ENCODE measurements around the gene ADIPOR1.
"Not testable (repeated sequence)": the region's sequence is repeated elsewhere in the genome, so short reads cannot be mapped to it uniquely, and the experiment has no call there.

ADIPOR1 gene

DNA sequence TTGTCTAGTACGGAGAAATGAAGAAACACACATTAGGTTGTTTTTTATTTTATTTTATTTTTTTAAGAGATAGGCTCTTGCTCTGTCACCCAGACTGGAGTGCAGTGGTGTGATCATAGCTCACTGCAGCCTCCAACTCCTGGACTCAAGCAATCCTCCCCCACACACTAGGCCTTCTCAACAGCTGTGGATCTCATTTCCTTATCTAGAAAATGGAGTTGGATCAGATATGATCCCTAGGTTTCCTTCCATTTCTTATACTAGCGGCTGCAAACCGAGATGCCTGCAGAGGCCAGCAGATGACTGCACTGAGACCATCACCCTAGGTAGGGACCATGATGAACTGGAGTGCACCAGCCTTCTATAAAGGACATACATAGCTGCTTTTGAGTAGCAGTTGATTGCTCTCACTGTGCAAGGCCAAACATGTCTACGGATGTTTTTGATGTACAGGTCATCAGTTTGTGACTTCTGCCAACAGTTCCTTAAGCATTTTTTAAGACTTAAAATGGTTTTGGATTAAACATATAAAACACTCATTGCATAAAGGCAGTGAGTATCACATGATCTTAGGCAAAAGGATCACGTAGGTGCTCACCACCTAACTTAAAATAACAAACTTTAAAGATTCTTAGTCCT is 19.7 kb downstream of the ADIPOR1 start:
- DNase-seq (ENCODE audit: low read depth in 2 of 2), result no peak
- TF ChIP-seq, protein P1, sequence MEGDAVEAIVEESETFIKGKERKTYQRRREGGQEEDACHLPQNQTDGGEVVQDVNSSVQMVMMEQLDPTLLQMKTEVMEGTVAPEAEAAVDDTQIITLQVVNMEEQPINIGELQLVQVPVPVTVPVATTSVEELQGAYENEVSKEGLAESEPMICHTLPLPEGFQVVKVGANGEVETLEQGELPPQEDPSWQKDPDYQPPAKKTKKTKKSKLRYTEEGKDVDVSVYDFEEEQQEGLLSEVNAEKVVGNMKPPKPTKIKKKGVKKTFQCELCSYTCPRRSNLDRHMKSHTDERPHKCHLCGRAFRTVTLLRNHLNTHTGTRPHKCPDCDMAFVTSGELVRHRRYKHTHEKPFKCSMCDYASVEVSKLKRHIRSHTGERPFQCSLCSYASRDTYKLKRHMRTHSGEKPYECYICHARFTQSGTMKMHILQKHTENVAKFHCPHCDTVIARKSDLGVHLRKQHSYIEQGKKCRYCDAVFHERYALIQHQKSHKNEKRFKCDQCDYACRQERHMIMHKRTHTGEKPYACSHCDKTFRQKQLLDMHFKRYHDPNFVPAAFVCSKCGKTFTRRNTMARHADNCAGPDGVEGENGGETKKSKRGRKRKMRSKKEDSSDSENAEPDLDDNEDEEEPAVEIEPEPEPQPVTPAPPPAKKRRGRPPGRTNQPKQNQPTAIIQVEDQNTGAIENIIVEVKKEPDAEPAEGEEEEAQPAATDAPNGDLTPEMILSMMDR (IDR thresholded peaks at IDR 0.05; ENCODE audit: low read depth, low read length), result no peak

DNA sequence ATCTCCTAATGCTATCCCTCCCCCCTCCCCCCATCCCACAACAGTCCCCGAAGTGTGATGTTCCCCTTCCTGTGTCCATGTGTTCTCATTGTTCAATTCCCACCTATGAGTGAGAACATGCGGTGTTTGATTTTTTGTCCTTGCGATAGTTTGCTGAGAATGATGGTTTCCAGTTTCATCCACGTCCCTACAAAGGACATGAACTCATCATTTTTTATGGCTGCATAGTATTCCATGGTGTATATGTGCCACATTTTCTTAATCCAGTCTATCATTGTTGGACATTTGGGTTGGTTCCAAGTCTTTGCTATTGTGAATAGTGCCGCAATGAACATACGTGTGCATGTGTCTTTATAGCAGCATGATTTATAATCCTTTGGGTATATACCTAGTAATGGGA is 21.7 kb downstream of the ADIPOR1 start:
- H3K4me3 ChIP-seq (replicated peaks in 1 of 2; ENCODE audit: low read depth in 2 of 2, low read length in 2 of 2), result not testable (repeated sequence)

More for the DNA sequence above, 19.7 kb downstream of the ADIPOR1 start:
- H3K4me3 ChIP-seq (replicated peaks in 1 of 2; ENCODE audit: low read depth in 2 of 2, low read length in 2 of 2), result no peak overlapping the region

GRCh38 chr1:202935844-202936243 is 22.3 kb downstream of the ADIPOR1 start:
- H3K4me3 ChIP-seq (replicated peaks in 1 of 2; ENCODE audit: low read depth in 2 of 2, low read length in 2 of 2), result no peak overlapping the region
- DNase-seq (ENCODE audit: low read depth in 2 of 2), result peak in 1 of 2 donors; percentile 1
- TF ChIP-seq, protein P1 (IDR thresholded peaks at IDR 0.05; ENCODE audit: low read depth, low read length), result no peak

More for the DNA sequence above, 21.7 kb downstream of the ADIPOR1 start:
- not testable (repeated sequence) for DNase-seq (ENCODE audit: low read depth in 2 of 2)

GRCh38 chr1:202934755-202935154 is 23.4 kb downstream of the ADIPOR1 start:
- TF ChIP-seq, protein P1 (IDR thresholded peaks at IDR 0.05; ENCODE audit: low read depth, low read length), result no peak
- no peak overlapping the region for H3K4me3 ChIP-seq (replicated peaks in 1 of 2; ENCODE audit: low read depth in 2 of 2, low read length in 2 of 2)
- DNase-seq (ENCODE audit: low read depth in 2 of 2), result no peak

GRCh38 chr1:202932476-202932875 is 25.6 kb downstream of the ADIPOR1 start:
- TF ChIP-seq, protein P1 (IDR thresholded peaks at IDR 0.05; ENCODE audit: low read depth, low read length), result no peak
- no peak for DNase-seq (ENCODE audit: low read depth in 2 of 2)

GRCh38 chr1:202926581-202927491 is 31.3 kb downstream of the ADIPOR1 start, which contains the start of gene KLHL12:
TSS of gene KLHL12 (minus strand) at chr1:202927234. CDS start at chr1:202925162, 2,072 bp downstream.
- peak within 1 kb of the TSS; percentile 82 to 97 for H3K4me3 ChIP-seq (replicated peaks in 1 of 2; ENCODE audit: low read depth in 2 of 2, low read length in 2 of 2)
- TF ChIP-seq, protein P1 (IDR thresholded peaks at IDR 0.05; ENCODE audit: low read depth, low read length), result peak; percentile 62
- peak; percentile 97 to 98 for DNase-seq (ENCODE audit: low read depth in 2 of 2)

More at GRCh38 chr1:202932476-202932875, 25.6 kb downstream of the ADIPOR1 start:
- H3K4me3 ChIP-seq (replicated peaks in 1 of 2; ENCODE audit: low read depth in 2 of 2, low read length in 2 of 2), result no peak overlapping the region

DNA sequence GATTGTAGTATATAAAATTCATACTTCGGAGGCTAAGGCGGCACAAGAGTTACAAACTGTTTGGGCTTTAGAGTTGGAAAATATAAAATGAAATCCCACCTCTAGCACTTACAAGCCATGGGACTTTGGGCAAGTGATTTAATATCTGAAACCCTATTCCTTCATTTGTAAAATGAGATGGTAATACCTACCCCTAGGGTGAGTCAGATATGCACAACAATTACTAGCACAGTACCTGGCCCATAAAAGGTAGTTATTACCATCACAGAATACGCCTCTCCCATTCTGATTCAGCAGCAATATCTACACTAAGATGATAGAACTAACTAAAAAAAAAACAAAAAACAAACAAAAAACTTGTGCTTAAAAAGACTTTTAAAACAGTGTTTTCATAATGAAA is 34.6 kb downstream of the ADIPOR1 start:
- TF ChIP-seq, protein P1 (IDR thresholded peaks at IDR 0.05; ENCODE audit: low read depth, low read length), result no peak
- DNase-seq (ENCODE audit: low read depth in 2 of 2), result no peak
- H3K4me3 ChIP-seq (replicated peaks in 1 of 2; ENCODE audit: low read depth in 2 of 2, low read length in 2 of 2), result no peak overlapping the region
